Umbilical cord (tissue), 2 donors: ENCODE results near the gene CDKL1. TPM values are rescaled to one million over a fixed set of nuclear protein-coding genes. Genes with fewer than 3 reads are reported as not detected.
"Not testable (repeated sequence)": the region's sequence is repeated elsewhere in the genome, so short reads cannot be mapped to it uniquely, and the experiment has no call there.

Experiments used
- DNase-seq: peaks from one replicate; pipeline ENCODE4 v3.0.0-alpha.2; 2015; ENCODE audit warnings: low spot score
- total RNA-seq: library from RNA; depleted of rRNA; stranded (reverse); fragments of >200 nt; gene quantifications from one replicate; pipeline ENCODE4 v1.2.3, GENCODE V29; 2014; ENCODE audit warnings: low replicate concordance; ENCODE audit not compliant: insufficient read depth

The CDKL1 gene
- total RNA-seq, 1 donor from 2014 or later: 20.2 TPM

DNA sequence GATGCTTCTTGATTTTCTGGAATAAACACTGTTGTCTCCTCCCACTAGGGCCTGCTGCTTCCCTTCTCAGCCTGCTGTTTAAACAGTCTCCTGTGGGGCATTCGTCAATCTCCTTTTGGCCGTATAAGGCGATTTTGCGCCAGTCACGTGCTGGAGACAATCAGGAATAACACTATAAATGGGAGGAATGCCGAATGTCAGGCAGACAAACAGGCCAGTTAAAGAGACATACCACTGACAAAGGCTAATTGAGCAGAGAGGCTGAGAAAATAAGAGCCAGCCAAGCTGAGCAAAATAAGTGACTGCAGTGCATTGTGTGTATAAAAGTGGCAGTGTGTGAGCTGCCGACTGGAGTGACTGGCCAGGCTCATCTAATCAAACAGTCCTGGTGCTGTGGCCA, 61.3 kb downstream of the CDKL1 start:
- peak; percentile 67 for DNase-seq

DNA sequence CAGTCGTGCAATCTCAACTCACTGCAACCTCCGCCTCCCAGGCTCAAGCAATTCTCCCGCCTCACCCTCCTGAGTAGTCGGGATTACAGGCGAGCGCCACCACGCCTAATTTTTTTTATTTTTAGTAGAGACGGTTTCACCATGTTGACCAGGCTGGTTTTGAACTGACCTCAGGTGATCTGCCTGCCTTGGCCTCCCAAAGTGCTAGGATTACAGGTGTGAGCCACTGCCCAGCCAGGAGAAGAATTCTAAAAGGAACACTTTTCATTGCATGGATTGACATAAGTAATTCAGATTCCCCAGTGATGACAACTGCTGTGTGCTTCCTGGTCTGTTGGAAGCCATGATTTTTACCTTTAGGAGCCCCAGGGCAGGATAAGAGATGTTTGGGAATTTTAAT, 62.5 kb downstream of the CDKL1 start:
- no peak for DNase-seq

DNA sequence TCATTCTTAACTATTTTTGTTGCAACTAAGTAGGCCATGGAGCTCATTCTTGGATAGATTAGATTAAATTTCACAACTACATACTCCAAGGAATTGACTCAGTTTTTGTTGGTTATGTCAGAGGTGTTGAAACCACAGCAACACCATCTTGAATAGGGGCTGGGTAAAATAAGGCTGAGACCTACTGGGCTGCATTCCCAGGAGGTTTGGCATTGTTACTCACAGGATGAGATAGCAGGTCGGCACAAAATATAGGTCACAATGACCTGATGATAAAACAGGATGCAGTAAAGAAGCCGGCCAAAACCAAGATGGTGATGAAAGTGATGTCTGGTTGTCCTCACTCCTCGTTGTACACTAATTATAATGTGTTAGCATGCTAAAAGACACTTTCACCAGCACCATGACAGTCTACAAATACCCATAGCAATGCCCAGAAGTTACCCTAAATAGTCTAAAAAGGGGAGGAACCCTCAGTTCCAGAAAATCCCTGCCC, 63.6 kb downstream of the CDKL1 start:
- DNase-seq: no peak

DNA sequence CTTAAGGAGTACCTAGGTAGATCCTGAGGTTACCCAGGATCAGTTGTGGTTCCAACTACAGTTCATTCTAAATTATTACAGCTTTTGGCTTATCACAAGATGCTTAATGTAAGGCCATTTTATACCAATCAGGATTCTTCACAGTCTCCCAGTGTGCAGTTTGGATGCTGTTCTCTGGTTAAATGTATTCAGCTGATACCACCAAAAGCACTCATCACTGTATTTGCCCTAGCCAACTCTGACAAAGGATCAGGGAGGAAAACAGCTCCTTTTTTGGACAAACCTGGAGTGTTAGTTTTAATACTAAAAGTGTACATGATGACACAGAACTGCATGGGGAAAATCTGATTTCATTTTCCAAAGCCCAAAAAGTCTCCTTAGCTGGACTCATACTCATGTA, 65.1 kb downstream of the CDKL1 start:
- DNase-seq: no peak

DNA sequence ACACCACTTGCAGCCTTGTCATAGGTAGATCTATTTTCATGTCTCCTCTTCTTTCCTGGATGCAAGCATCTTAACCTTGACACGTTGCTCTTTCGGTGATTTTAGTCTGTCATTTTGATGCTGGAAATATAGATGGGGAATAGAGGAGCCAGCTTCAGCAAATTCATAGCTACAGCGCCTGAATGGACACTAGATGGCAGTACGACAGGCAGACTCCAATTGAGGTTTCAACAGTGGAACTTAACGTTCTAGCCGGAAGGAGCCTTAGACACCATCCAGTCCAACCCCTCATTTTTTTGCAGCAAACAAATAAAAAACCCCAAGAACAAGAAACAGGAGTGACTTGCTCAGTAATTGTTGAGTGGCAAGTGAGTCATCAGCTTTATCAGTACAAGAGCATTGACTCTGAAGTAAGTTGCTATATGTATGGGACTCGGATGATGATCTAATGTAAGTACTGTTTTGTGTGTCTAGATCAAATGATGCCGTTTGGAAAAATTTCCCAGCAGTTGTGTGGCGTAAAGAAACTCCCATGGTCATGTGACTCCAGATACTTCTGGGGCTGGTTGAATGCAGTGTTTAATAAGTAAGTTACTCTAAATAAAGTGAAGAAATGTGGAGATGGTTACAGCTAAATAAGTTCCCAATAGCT, 75.5 kb downstream of the CDKL1 start:
- DNase-seq: peak; percentile 93

DNA sequence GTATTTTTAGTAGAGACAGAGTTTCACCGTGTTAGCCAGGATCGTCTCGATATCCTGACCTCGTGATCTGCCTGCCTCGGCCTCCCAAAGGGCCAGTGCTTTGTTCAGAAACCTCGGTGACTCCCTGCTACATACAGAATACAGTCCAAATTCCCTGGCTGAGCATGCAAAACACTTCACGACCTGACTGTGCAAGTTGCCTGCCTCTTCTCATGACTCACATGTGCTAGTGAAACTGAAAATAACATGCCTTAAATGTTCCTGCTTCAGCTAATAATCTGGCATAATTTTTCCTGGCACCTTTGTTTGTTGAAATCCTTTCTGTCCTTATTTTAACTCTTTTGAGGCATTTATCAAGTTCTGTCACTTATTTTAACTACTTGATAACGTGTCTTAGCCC, 76.4 kb downstream of the CDKL1 start:
- DNase-seq: no peak

DNA sequence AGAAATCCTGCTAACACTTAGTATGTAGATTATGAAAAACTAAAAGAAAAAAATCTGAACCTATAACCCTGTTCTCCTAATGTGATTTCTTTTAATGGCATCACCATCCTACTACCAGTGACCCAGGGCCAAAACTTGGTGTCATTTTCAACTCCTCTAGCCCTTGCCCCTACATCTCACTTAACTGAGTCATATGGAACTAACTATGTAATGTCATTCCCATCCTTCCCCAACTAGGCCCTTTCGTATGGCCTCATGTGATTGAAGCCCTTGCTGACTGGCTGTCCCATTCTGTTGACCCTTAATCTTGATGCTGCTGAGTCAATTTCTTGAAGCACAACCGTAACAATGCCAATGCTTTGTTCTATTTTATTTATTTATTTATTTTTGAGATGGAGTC, 77.0 kb downstream of the CDKL1 start:
- no peak for DNase-seq

DNA sequence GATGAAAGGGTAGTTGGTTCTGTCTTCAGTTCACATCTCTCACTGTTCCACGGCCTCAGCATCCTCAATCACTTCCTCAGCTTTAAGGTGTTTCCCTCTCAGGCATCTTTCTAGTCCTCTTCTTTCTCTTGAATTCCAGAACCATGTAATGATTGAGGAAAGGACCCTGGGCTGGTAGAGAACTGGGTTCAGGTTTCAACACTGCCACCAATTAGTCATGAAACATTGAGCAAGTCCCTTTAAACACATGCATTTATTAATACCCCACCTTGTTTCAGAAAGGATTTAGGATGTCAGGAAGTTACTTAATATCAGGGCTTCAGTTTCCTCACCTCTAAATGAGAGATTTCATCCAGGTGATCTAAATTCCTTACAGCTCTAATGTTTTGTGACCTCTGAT, 77.4 kb downstream of the CDKL1 start:
- DNase-seq: no peak

DNA sequence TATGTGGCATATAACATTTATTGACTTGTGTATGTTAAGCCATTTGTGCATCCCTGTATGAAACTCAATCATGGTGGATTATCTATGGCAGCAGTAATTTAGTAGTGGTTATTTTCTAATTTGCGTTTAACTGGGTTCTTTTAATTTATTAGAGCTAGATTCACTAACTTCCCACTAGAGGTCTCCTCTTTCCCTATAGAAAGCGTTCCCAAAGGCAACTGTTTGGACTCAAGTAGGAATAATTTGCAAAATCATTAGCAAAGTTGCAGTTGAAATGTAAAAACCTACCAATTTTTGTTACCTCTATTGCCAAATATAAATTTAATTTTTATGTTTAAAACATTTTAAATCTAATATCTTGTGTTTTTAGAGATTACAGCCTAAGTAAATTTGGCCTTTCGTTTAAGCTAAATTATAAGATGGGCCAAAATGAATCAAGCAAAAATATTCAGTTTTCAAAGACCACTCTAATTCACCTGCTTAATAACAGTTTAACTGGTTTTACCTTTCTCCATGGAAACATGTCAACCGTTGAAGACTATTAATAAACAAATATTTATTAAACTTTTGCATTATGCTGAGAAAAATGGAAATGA, 78.6 kb downstream of the CDKL1 start:
- DNase-seq: peak; percentile 44

DNA sequence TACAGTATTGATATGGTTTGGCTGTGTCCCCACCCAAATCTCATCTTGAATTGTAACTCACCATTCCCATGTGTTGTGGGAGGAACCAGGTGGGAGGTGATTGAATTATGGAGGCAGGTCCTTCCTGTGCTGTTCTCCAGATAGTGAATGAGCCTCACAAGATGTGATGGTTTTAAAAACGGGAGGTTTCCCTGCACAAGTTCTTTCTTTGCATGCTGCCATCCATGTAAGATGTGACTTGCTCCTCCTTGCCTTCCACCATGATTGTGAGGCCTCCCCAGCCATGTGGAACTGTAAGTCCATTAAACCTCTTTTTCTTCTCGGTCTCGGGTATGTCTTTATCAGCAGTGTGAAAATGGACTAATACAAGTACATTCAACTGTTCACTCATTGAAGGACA, 82.6 kb downstream of the CDKL1 start:
- DNase-seq: not testable (repeated sequence)

DNA sequence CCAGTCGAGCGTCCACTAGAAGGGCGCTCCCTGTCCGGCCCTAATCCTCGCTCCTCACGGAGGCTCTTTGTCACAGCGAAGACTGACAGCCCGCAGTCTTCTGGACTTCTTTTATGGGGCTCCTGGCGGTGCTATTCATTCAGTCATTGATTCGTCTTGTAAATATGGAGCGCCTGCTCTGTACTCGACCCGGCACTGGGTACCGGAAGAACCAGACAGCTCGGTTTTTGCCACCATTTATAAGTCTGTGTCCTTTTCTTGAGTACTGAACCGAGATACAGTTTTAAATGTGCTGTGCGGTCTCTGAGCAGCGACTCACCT, 84.0 kb downstream of the CDKL1 start:
- DNase-seq: no peak

DNA sequence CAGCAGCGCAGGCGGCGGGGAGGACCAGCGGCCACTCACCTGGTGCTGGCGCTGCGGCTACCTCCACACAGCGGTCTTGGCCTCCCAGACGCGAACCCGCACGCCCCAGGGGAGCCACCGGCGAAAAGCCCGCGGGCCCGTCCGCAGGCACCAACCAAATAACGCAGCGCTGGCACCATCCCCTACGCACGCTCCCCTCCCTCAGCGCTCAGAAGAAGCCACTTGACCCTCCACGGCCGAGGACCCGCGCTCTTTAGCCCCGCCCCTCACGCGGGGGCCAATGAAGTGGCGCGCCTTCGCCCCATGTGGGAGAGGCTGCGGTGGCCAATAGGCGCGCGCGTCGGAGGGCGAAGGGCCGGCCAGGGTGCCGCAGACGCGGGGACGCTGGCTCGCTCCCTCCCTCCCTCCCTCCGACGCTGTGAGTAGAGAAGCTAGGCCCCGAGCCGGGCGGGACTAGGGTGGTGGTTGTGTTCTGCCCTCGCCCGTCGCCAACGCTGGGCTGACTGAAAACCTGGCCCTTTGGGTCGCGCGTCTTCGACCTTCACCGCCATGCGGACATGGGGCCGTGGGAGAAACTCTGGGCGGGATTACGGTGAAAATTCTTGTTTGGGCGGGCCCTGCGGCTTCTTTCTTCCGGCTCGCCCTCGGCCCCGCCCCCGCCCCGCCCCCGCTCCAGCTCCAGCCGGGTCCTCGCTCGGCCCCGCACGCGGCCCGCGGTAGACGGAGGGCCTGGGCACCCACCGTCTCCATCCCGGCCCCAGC, 84.5 kb downstream of the CDKL1 start, which contains the start of the genes DMAC2L and L2HGDH:
DMAC2L (plus strand) TSS at position 353 of the 762 bp plus-strand sequence. CDS start 9,164 bp downstream, outside the sequence.
L2HGDH (minus strand) TSS at position 258 of the 762 bp plus-strand sequence; CDS start at position 179, 79 bp downstream.
- peak; percentile 97 for DNase-seq

DNA sequence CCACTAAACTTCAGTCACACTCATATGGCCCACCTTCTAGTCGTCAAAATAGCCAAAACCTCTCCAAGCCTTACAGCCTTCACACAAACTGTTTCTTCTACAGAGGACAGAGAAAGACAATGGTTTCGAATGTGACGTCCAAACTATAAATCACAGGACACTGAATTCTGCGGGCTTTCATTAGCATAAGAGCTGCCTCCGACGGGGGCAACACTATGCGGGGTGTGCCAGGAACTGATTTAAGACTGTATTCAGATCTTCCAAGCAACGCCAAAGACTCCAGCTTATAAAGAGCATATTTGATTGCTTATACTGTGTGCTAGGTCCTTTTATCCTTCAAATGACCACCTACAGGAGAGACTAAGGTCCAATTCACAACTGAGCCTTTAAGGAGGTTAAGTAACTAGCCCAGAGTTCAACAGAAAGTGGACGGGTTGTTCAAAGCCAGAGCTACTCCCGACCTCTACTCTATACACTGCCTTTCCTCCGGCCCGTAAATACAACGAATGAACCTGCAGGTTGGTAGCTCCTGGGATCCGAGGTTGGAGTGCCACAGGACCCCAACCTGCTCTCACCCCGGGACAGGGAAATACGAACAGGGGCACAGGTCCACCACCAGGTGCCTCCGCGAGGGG, 85.2 kb downstream of the CDKL1 start:
- DNase-seq: no peak

DNA sequence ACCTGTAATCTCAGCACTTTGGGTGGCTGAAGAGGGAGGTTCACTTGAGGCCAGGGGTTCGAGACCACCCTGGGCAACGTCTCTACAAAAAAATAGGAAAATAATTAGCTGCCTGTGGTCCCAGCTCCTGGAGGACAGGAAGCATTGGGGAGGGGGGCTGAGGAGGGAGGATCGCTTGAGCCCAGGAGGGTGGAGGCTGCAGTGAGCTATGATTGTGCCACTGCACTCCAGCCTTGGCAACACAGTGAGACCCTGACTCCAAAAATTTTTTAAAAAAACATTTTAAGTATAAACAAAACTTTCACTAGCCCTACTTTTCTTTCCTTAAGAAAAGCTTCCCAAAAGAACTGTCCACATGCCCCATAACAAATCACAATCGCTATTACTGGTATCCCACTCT, 86.2 kb downstream of the CDKL1 start:
- DNase-seq: no peak

DNA sequence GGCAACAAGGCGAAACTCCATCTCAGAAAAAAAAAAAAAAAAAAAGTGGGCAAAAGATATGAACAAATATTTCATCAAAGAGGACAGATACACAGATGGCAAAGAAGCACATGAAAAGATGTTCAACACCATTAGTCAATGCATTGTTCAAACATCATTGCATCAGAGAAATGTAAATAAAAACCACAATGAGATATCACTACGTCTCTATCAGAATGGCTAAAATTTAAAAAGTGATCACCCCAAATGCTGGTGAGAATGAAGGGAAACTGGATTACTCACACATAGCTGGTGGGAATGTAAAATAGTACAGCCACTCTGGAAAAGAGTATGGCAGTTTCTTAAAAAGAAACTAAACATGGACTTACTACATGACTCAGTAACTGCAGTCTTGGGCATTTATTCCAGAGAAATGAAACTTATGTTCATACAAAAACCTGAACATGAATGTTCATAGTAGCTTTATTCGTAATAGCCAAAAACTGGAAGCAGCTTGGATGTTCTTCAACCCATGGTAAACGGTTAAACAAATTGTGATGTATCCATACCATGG, 88.2 kb downstream of the CDKL1 start:
- no peak for DNase-seq

DNA sequence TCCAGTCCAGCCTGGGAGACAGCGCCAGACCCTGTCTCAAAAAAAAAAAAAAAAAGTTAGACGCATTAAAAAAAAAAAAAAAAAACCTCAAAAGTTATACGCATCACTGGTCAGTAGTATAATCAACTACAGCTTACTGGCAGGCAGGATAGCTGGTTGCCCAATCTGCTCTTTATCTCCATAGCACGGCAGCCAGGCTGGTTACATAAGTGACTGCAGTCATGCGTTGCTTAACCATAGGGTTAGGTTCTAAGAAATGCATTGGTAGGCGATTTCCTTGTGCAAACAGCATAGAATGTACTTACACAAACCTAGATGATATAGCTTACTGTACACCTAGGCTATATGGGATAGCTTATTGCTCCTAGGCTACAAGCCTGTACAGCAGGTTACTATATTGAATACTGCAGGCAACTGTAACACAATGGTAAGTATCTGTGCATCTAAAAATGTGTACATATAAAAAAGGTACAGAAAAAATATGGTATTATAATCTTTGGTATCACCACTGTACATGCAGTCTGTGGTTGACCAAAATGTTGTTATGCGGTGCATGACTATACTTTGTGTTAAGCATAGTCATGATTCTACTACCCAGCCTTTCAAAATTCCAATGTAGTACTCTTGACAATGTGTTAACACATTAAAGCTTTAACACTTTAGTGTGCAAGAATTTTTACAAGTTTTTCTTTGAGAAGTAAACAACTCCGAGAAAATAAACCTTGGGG, 92.8 kb downstream of the CDKL1 start:
- no peak for DNase-seq

DNA sequence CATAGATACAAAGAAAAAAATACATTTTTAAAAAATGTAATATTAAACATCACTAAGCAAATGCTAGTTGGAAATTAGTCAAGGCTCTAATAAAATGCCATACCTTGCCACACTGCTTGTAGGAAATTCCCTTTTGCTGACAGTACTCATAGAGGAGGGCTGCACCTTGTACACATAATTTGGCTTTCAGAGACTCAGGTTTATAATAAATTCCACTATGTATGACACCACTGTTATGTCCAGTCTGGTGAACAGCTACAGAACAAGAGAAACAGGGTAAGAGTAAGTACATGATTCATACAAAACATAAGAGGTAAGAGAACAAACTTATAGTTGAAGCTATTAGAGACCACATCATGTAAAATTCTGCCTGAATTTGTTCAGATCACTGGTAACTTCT, 94.8 kb downstream of the CDKL1 start:
- DNase-seq: no peak

DNA sequence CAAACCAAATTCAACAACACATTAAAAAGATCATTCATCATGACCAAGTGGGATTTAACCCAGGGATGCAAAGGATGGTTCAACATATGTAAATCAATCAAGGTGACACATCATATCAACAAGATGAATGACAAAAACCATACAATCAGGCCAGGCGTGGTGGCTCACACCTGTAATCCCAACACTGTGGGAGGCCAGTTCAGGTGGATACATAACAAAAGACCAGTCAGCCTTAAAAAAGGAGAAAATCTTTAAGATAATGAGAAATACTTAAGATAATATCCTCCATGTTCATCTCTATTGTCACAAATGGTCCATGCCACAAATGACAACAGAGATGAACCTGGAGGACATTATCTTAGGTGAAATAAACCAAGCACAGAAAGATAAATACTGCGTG, 97.1 kb downstream of the CDKL1 start:
- no peak for DNase-seq

DNA sequence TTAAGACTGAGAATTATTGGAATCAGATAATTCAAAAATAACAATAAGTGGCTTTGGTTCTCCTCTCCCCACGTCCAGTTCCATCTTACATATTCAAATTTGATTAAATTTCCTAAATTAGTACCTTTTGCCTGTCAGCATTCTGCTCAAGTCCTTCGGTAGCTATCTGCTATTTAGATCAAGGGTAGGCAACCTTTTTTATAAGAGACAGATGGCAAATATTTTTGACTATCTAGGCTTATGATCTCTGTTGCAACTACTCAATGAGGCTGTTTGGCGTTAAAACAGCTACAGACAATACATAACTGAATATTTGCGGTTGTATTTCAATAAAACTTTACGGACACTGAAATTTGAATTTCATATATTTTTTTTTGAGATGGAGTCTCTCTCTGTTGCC, 106.4 kb downstream of the CDKL1 start:
- no peak for DNase-seq

DNA sequence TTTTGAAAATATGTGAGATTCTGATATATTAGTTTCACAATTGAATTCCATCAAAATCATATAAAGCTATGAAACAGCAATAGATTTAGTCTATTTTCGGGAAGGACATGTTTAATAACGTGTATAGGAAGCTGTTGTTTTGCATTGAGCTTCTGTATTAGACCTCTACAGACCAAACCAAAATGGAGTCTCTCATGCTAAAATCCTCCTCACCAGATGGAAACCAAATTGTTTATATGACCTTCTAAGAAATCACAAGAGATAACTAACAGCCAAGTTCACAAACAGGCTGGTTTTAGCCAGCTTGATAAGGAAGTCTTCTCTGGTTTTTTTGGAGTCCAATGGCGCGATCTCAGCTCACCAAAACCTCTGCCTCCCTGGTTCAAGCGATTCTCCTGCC, 108.5 kb downstream of the CDKL1 start:
- DNase-seq: no peak

DNA sequence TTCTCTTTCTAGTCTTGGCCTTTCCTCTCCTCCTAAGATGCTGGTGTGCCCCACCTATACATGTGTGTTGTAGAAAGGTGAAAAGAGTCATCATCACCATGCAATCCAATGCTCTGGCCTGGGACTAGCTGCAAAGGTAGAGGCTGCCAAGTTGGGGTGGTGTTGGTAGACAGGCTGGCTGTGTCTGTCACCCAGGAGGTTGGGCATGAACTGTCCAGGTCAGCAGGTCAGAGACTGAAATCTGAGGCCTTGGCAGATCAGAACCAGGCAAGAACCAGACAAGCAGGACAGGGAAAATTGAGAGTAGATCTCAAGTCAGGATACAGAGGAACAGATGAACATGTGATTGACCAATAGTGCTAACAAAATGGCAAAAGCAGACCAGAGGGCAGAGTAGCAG, 110.8 kb downstream of the CDKL1 start:
- no peak for DNase-seq
